H1 (cell line): ENCODE measurements around the gene PTPRJ. TPM values are rescaled to one million over a fixed set of nuclear protein-coding genes. Genes with fewer than 3 reads are reported as not detected.

ENCODE experiments used
- CTCF ChIA-PET: fragments of 300-600 bp; sonication (Branson Sonifier 250); formaldehyde crosslinking; loops from one replicate; lab custom pipeline; 2021; ENCODE audit not compliant: partially characterized antibody; lab: Charles Lee
- POLR2A ChIA-PET: fragments of 300-600 bp; sonication (Branson Sonifier 250); formaldehyde crosslinking; loops from one replicate; lab custom pipeline; 2021; ENCODE audit warnings: inconsistent platforms; ENCODE audit not compliant: partially characterized antibody; lab: Charles Lee
- DNase-seq, 2 experiments: peaks; one replicate each; pipeline versions ENCODE4 v3.0.0 to v3.0.0-alpha.2; 2010 to 2022; ENCODE audit warnings: low spot score in 2 of 2, low read depth in 1 of 2, mixed read lengths in 1 of 2
- FAIRE-seq: peaks from 2 replicates; lab custom pipeline; 2011; peaks lifted over from hg19 to GRCh38; lab: Jason Lieb, UNC
- H2AFZ ChIP-seq: 2 replicates; pipeline ENCODE4 v1.8.1; 2012; ENCODE audit warnings: low read length, inconsistent platforms
- H2AK5ac ChIP-seq: 2 replicates; pipeline ENCODE4 v1.6.1; 2013; ENCODE audit warnings: low read depth, low read length
- H2BK120ac ChIP-seq: replicated peaks from 2 replicates; pipeline ENCODE3; 2013; ENCODE audit warnings: low read depth, low read length, inconsistent platforms
- H2BK12ac ChIP-seq: 2 replicates; pipeline ENCODE4 v1.6.1; 2013; ENCODE audit warnings: low read depth, low read length
- H2BK15ac ChIP-seq: 2 replicates; pipeline ENCODE4 v1.6.1; 2013; ENCODE audit warnings: low read length
- H2BK20ac ChIP-seq: 2 replicates; pipeline ENCODE4 v1.6.1; 2013; ENCODE audit warnings: low read length
- H2BK5ac ChIP-seq: 2 replicates; pipeline ENCODE4 v1.6.1; 2013; ENCODE audit warnings: low read depth, low read length
- H3K14ac ChIP-seq: 2 replicates; pipeline ENCODE4 v1.6.1; 2013; ENCODE audit warnings: inconsistent platforms; ENCODE audit not compliant: insufficient read length
- H3K18ac ChIP-seq: 2 replicates; pipeline ENCODE4 v1.6.1; 2013; ENCODE audit warnings: low read length; ENCODE audit errors: extremely low read depth
- H3K23ac ChIP-seq: 2 replicates; pipeline ENCODE4 v1.6.1; 2013; ENCODE audit warnings: inconsistent platforms; ENCODE audit not compliant: insufficient read length
- H3K23me2 ChIP-seq: 2 replicates; pipeline ENCODE4 v1.6.1; 2013; ENCODE audit warnings: low read depth, low read length
- H3K27ac ChIP-seq: 2 replicates; pipeline ENCODE4 v1.6.1; 2011; ENCODE audit warnings: low read depth, low read length, inconsistent platforms
- H3K27me3 ChIP-seq, 4 experiments: replicated peaks in 1 of 4; 1 replicate in 1 of 4; 2 replicates in 3 of 4; pipeline versions ENCODE4 v1.6.1 to v1.8.1; 2011 to 2013; ENCODE audit warnings: low read length in 3 of 4, mild to moderate bottlenecking in 3 of 4, inconsistent platforms in 2 of 4, mixed read lengths in 2 of 4, moderate library complexity in 1 of 4; ENCODE audit not compliant: control insufficient read depth in 3 of 4, insufficient read depth in 3 of 4; ENCODE audit errors: extremely low read depth in 1 of 4
- H3K36me3 ChIP-seq, 4 experiments: 2 replicates each; pipeline versions ENCODE4 v1.6.1 to v1.8.1; 2011 to 2013; ENCODE audit warnings: mild to moderate bottlenecking in 4 of 4, low read length in 3 of 4, moderate library complexity in 2 of 4, control low read depth in 1 of 4, inconsistent platforms in 1 of 4; ENCODE audit not compliant: insufficient read depth in 4 of 4, control insufficient read depth in 2 of 4
- H3K4ac ChIP-seq: replicated peaks from 2 replicates; pipeline ENCODE3; 2013; ENCODE audit warnings: low read length, low read depth, mixed read lengths, inconsistent platforms; ENCODE audit not compliant: insufficient read length
- H3K4me1 ChIP-seq, 4 experiments: replicated peaks in 1 of 4; 1 replicate in 1 of 4; 2 replicates in 3 of 4; pipeline versions ENCODE4 v1.6.1 to v1.8.1; 2011 to 2013; ENCODE audit warnings: low read length in 3 of 4, inconsistent platforms in 2 of 4, mixed read lengths in 1 of 4; ENCODE audit not compliant: insufficient read depth in 4 of 4, control insufficient read depth in 3 of 4
- H3K4me2 ChIP-seq, 2 experiments: 2 replicates each; pipeline versions ENCODE4 v1.6.1 to v1.8.1; 2011 to 2013; ENCODE audit warnings: low read depth in 2 of 2, low read length in 2 of 2, control low read depth in 1 of 2, inconsistent platforms in 1 of 2, mild to moderate bottlenecking in 1 of 2; ENCODE audit not compliant: insufficient read depth in 1 of 2
- H3K4me3 ChIP-seq, 4 experiments: fragments of 200-600, 300-600 bp in 1 of 4; sonication (generic), shearing (Covaris generic), sonication (Bioruptor Twin) in 1 of 4; 2 replicates each; pipeline versions ENCODE4 v1.5.1 to v1.8.1; 2011 to 2016; ENCODE audit warnings: low read length in 4 of 4, low read depth in 3 of 4, control low read depth in 2 of 4, inconsistent platforms in 2 of 4, mild to moderate bottlenecking in 2 of 4, mixed read lengths in 1 of 4, moderate library complexity in 1 of 4; ENCODE audit not compliant: insufficient read depth in 2 of 4; ENCODE audit errors: extremely low read depth in 1 of 4
- H3K56ac ChIP-seq: replicated peaks from 2 replicates; pipeline ENCODE3; 2013; ENCODE audit warnings: low read depth, mild to moderate bottlenecking, mixed read lengths, low read length, inconsistent platforms; ENCODE audit not compliant: insufficient read length
- H3K79me1 ChIP-seq: 2 replicates; pipeline ENCODE4 v1.6.1; 2013; ENCODE audit warnings: low read depth, low read length, control low read depth
- H3K79me2 ChIP-seq, 2 experiments: 2 replicates each; pipeline versions ENCODE4 v1.6.1 to v1.8.1; 2012 to 2013; ENCODE audit warnings: low read length in 2 of 2, mild to moderate bottlenecking in 2 of 2, inconsistent platforms in 1 of 2; ENCODE audit not compliant: insufficient read depth in 2 of 2, control insufficient read depth in 1 of 2
- H3K9ac ChIP-seq, 4 experiments: replicated peaks in 1 of 4; 1 replicate in 1 of 4; 2 replicates in 3 of 4; pipeline versions ENCODE4 v1.6.1 to v1.8.1; 2011 to 2013; ENCODE audit warnings: low read depth in 3 of 4, low read length in 3 of 4, control low read depth in 2 of 4, mild to moderate bottlenecking in 2 of 4, moderate library complexity in 2 of 4, inconsistent platforms in 1 of 4; ENCODE audit errors: extremely low read depth in 1 of 4
- H3K9me3 ChIP-seq, 2 experiments: 2 replicates each; pipeline versions ENCODE4 v1.6.1 to v1.8.1; 2012 to 2013; ENCODE audit warnings: mild to moderate bottlenecking in 2 of 2, moderate library complexity in 2 of 2, control low read depth in 1 of 2, inconsistent platforms in 1 of 2, low read depth in 1 of 2, low read length in 1 of 2, mixed read lengths in 1 of 2; ENCODE audit not compliant: insufficient read depth in 2 of 2
- H4K20me1 ChIP-seq, 2 experiments: replicated peaks in 1 of 2; 2 replicates each; pipeline versions ENCODE3 to v1.8.1; 2011 to 2013; ENCODE audit warnings: inconsistent platforms in 2 of 2, low read length in 2 of 2, mild to moderate bottlenecking in 1 of 2; ENCODE audit not compliant: insufficient read depth in 2 of 2, control insufficient read depth in 1 of 2
- H4K5ac ChIP-seq: 2 replicates; pipeline ENCODE4 v1.6.1; 2013; ENCODE audit warnings: low read length, low read depth, mixed read lengths, inconsistent platforms; ENCODE audit not compliant: insufficient read length
- H4K8ac ChIP-seq: 2 replicates; pipeline ENCODE4 v1.8.0; 2013; ENCODE audit warnings: mild to moderate bottlenecking, moderate library complexity, low read length, inconsistent platforms; ENCODE audit not compliant: insufficient read depth; ENCODE audit errors: extremely low read depth
- H4K91ac ChIP-seq: replicated peaks from 2 replicates; pipeline ENCODE3; 2013; ENCODE audit warnings: low read length, mixed read lengths, inconsistent platforms; ENCODE audit not compliant: insufficient read length
- EGR1 ChIP-seq: IDR thresholded peaks from 2 replicates; pipeline ENCODE4 v1.6.1; 2011; ENCODE audit warnings: low read depth, low read length, borderline replicate concordance
- RAD21 ChIP-seq, 2 experiments: IDR thresholded peaks in 1 of 2; conservative IDR thresholded peaks in 1 of 2; 2 replicates each; pipeline ENCODE4 v1.6.1; 2011; ENCODE audit warnings: low read depth in 2 of 2, low read length in 2 of 2, improper control_type of control experiment in 1 of 2, inconsistent platforms in 1 of 2, mild to moderate bottlenecking in 1 of 2, moderate library complexity in 1 of 2
- polyA plus RNA-seq, 7 experiments: library from polyadenylated mRNA; depleted of rRNA in 3 of 7; stranded (reverse) in 5 of 7; unstranded in 2 of 7; fragments of >200 nt in 5 of 7; fragments of 200-250 nt in 2 of 7; gene quantifications; 1 replicate in 5 of 7; 2 replicates in 1 of 7; 4 replicates in 1 of 7; pipeline versions ENCODE4 v1.2.1 to v1.2.3, GENCODE V29; 2011 to 2013; ENCODE audit warnings: missing spikeins in 2 of 7, mixed read lengths in 2 of 7
- total RNA-seq: library from RNA; stranded (reverse); fragmentation: NEBNext Ultra II Directional; extraction: Animal tissue kit (Norgen Biotek cat#: 25700); gene quantifications from 2 replicates; pipeline ENCODE4 v1.2.1, GENCODE V29; 2021
- TF ChIP-seq, protein P1 (sequence below), 3 experiments: IDR thresholded peaks; 1 replicate in 2 of 3; 2 replicates in 1 of 3; pipeline versions ENCODE4 v1.5.1 to v1.6.1; 2011; ENCODE audit warnings: low read length in 3 of 3, mild to moderate bottlenecking in 3 of 3, inconsistent platforms in 2 of 3, low read depth in 1 of 3, moderate library complexity in 1 of 3; ENCODE audit not compliant: insufficient read depth in 1 of 3; ENCODE audit errors: control extremely low read depth in 1 of 3

Gene PTPRJ
- total and polyA plus RNA-seq, 2 of the 8 experiments (the other 6 are each of a cell fraction or from before 2014, with no cell fraction given), result 4.4 to 22.6 TPM

DNA sequence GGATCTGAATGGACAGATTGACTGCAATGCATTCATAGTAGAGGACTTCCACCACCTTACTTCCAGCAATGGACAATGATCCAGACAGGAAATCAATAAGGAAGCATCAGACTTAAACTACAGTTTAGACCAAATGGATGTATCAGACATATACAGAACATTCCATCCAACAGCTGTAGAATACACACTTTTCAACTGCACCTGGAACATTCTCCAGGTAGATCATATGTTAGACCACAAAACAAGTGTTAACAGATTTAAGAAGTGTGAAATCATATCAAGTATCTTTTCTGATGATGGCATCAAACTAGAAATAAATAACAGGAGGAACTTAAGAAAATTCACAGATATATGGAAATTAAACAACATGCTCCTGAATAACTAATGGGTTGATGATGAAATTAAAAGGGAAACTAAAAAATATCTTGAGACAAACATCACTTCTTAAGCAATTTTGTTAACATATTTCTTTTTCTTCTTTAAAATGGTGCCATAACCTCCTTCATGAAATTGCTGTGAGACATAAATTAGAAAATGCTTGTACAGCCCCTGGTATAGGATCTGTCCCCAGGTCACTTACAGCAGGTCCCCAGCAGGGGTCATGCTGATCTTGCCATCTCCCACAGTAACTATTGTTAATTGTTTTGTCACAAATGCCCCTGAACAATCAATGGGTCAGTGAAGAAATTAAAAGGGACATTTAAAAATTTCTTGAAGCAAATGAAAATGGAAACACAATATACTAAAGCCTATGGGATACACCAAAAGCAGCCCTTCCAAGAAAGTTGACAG is 136.3 kb downstream of the PTPRJ start:
- Histone ChIP-seq H2BK5ac (no peak overlapping the region), H2BK12ac (no peak overlapping the region), H3K14ac (no peak overlapping the region), H3K56ac (no peak overlapping the region), H3K9me3 (no peaks in the 10 kb centered on the region; a peak in 1 of 4 replicates), H3K4ac (no peak overlapping the region), H3K27ac (no peak overlapping the region), H4K5ac (no peak overlapping the region), H4K8ac (no peak overlapping the region), H3K23ac (no peak overlapping the region), H2AK5ac (no peak overlapping the region), H4K20me1 (peaks cover 0 to 1% of the 10 kb centered on the region in 2 experiments), H3K36me3 (peaks cover 0 to 4% (median 0%) of the 10 kb centered on the region in 4 experiments; a peak in 2 of 8 replicates), H2BK20ac (no peak overlapping the region), H3K79me1 (no peaks in the 10 kb centered on the region), H2BK120ac (no peak overlapping the region), H3K18ac (no peak overlapping the region), H3K4me2 (no peak overlapping the region), H3K4me3 (no peak overlapping the region), H4K91ac (no peak overlapping the region), H3K23me2 (no peaks in the 10 kb centered on the region), H2BK15ac (no peak overlapping the region), H3K27me3 (no peaks in the 10 kb centered on the region), H3K9ac (no peak overlapping the region), H2AFZ (no peak overlapping the region), H3K79me2 (no peaks in the 10 kb centered on the region), H3K4me1 (no peaks in the 10 kb centered on the region)
- DNase-seq (no peak), FAIRE-seq (peak; percentile 13)
- POLR2A ChIA-PET, result no interaction called here
- CTCF ChIA-PET, result interaction anchor here (0.6 to 2.2 kb wide), 9 partner anchors 9 to 235 kb away, joined by 3 to 8 read pairs (median 4); no protein-coding TSS in a partner anchor
- TF ChIP-seq, protein P1, sequence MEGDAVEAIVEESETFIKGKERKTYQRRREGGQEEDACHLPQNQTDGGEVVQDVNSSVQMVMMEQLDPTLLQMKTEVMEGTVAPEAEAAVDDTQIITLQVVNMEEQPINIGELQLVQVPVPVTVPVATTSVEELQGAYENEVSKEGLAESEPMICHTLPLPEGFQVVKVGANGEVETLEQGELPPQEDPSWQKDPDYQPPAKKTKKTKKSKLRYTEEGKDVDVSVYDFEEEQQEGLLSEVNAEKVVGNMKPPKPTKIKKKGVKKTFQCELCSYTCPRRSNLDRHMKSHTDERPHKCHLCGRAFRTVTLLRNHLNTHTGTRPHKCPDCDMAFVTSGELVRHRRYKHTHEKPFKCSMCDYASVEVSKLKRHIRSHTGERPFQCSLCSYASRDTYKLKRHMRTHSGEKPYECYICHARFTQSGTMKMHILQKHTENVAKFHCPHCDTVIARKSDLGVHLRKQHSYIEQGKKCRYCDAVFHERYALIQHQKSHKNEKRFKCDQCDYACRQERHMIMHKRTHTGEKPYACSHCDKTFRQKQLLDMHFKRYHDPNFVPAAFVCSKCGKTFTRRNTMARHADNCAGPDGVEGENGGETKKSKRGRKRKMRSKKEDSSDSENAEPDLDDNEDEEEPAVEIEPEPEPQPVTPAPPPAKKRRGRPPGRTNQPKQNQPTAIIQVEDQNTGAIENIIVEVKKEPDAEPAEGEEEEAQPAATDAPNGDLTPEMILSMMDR (IDR thresholded peaks at IDR 0.05; ENCODE audit: control extremely low read depth in 1 of 3, insufficient read depth in 1 of 3, low read depth in 1 of 3, low read length in 3 of 3), result peak; percentile 24 to 41 (median 40); a peak in 3 of 4 replicates
- TF ChIP-seq EGR1 (no peak), RAD21 (IDR thresholded peaks at IDR 0.05 in 1 of 2, conservative IDR thresholded peaks at IDR 0.05 in 1 of 2; ENCODE audit: low read depth in 2 of 2, low read length in 2 of 2) (peak; percentile 26 to 38; a peak in 3 of 4 replicates)
